T-helper 22 cell (primary cell): ENCODE data around the gene PRSS33.

Experiments used
- DNase-seq: peaks from one replicate; pipeline ENCODE4 v3.0.0-alpha.2; 2020; ENCODE audit warnings: low read depth

PRSS33 gene

GRCh38 chr16:2820836-2821486 is 33.6 kb upstream of the PRSS33 start:
- DNase-seq, result no peak

- DNase-seq, result no peak
Measured at GRCh38 chr16:2819939-2820835, 32.8 kb upstream of the PRSS33 start.

- no peak for DNase-seq
Measured at GRCh38 chr16:2819179-2819938, 32.0 kb upstream of the PRSS33 start.

- no peak for DNase-seq
Measured at GRCh38 chr16:2818272-2818876, 31.0 kb upstream of the PRSS33 start.

- DNase-seq, result no peak
Measured at GRCh38 chr16:2817340-2818271, 30.2 kb upstream of the PRSS33 start.

- no peak for DNase-seq
Measured at GRCh38 chr16:2816751-2817339, 29.5 kb upstream of the PRSS33 start, which contains the start of gene PRSS21. Gene PRSS21, plus strand, starts transcription at chr16:2817237. Its CDS starts 32 bp downstream, at chr16:2817269.

- no peak for DNase-seq
Measured at GRCh38 chr16:2815299-2815771, 28.0 kb upstream of the PRSS33 start.

- no peak for DNase-seq
Measured at GRCh38 chr16:2814551-2815298, 27.4 kb upstream of the PRSS33 start.

GRCh38 chr16:2813771-2814221 is 26.4 kb upstream of the PRSS33 start:
- no peak for DNase-seq

- DNase-seq, result no peak
Measured at GRCh38 chr16:2811703-2812471, 24.5 kb upstream of the PRSS33 start.

- no peak for DNase-seq
Measured at GRCh38 chr16:2810651-2811050, 23.3 kb upstream of the PRSS33 start.

- no peak for DNase-seq
Measured at GRCh38 chr16:2809149-2809760, 21.9 kb upstream of the PRSS33 start.

GRCh38 chr16:2808181-2808580 is 20.8 kb upstream of the PRSS33 start:
- DNase-seq, result no peak

GRCh38 chr16:2806286-2806685 is 18.9 kb upstream of the PRSS33 start:
- no peak for DNase-seq

- no peak for DNase-seq
Measured at GRCh38 chr16:2804728-2805127, 17.4 kb upstream of the PRSS33 start.

GRCh38 chr16:2803545-2804195 is 16.3 kb upstream of the PRSS33 start:
- DNase-seq, result no peak

GRCh38 chr16:2799859-2800226 is 12.5 kb upstream of the PRSS33 start:
- no peak for DNase-seq
